COLO668 (cell line): ENCODE data around the gene GRHL3.

ENCODE experiments used
- DNase-seq: peaks from one replicate; lab custom pipeline; 2025; ENCODE audit not compliant: unreplicated experiment; lab: John Stamatoyannopoulos, UW

Gene GRHL3

GRCh38 chr1:24340770-24341169, 21.6 kb downstream of the GRHL3 start:
- no peak for DNase-seq

- peak; percentile 18 for DNase-seq
These were observed 22.1 kb downstream of the GRHL3 start for GRCh38 chr1:24341260-24341659.

GRCh38 chr1:24343412-24344089, 24.4 kb downstream of the GRHL3 start:
- DNase-seq, result no peak

- DNase-seq, result no peak
These were observed 25.1 kb downstream of the GRHL3 start for GRCh38 chr1:24344090-24344742.

- no peak for DNase-seq
These were observed 26.2 kb downstream of the GRHL3 start for GRCh38 chr1:24345334-24345733.

GRCh38 chr1:24347159-24347934, 28.2 kb downstream of the GRHL3 start:
- DNase-seq, result no peak

- no peak for DNase-seq
These were observed 29.0 kb downstream of the GRHL3 start for GRCh38 chr1:24348196-24348595.

- DNase-seq, result no peak
These were observed 30.7 kb downstream of the GRHL3 start for GRCh38 chr1:24349891-24350290.

- no peak for DNase-seq
These were observed 32.1 kb downstream of the GRHL3 start for GRCh38 chr1:24351247-24351646.

GRCh38 chr1:24351918-24352627, 32.9 kb downstream of the GRHL3 start:
- peak; percentile 59 for DNase-seq

- DNase-seq, result no peak
These were observed 34.2 kb downstream of the GRHL3 start for GRCh38 chr1:24353292-24353891.

GRCh38 chr1:24355466-24355865, 36.3 kb downstream of the GRHL3 start:
- no peak for DNase-seq

GRCh38 chr1:24357038-24357437, 37.9 kb downstream of the GRHL3 start:
- no peak for DNase-seq

- no peak for DNase-seq
These were observed 41.5 kb downstream of the GRHL3 start for GRCh38 chr1:24360681-24361080.

- no peak for DNase-seq
These were observed 42.7 kb downstream of the GRHL3 start for GRCh38 chr1:24361811-24362210.

- no peak for DNase-seq
These were observed 43.2 kb downstream of the GRHL3 start for GRCh38 chr1:24362396-24362795.

- DNase-seq, result no peak
These were observed 43.9 kb downstream of the GRHL3 start for GRCh38 chr1:24362982-24363614.

GRCh38 chr1:24363994-24364393, 44.8 kb downstream of the GRHL3 start:
- no peak for DNase-seq

- no peak for DNase-seq
These were observed 45.4 kb downstream of the GRHL3 start for GRCh38 chr1:24364605-24364974.

GRCh38 chr1:24364975-24365678, 46.0 kb downstream of the GRHL3 start:
- no peak for DNase-seq
